Measurements from ENCODE around the gene RSRC1.

RSRC1 gene

GRCh38 chr3:158528076-158528674, 418.3 kb downstream of the RSRC1 start:
- ChIA-PET POLR2A (no interaction called here), CTCF (interaction anchor here (0.9 to 6.6 kb wide), 5 partner anchors 12 to 922 kb away, joined by 3 to 55 read pairs (median 6); no protein-coding TSS in a partner anchor)
- no peak for DNase-seq (ENCODE audit: low read depth, low spot score)
- no peak for TF ChIP-seq CTCF (IDR thresholded peaks at IDR 0.05; ENCODE audit: insufficient read depth, low read length, missing control alignments)
- H3K4me3 ChIP-seq (ENCODE audit: low read depth, low read length) = no peak overlapping the region

DNA sequence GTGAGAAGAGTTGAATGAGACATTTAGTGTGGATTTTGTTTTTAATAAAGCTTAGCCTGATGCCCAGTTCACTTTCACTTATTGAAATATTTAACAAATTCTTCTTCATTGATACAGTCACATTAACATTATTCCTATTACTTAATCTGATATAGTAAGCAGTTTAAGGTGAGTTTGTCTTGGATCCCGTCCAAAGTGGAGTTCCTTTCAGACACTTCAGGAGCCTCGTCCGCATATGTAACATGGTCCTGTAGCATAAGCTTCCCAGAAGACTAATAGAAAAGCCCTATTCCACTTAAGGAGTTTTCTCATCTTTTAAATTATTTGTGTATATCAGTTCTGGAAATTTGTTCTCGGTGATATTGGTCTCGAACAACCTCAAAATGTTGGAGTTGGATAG, 421.4 kb downstream of the RSRC1 start:
- TF ChIP-seq CTCF (IDR thresholded peaks at IDR 0.05; ENCODE audit: insufficient read depth, low read length, missing control alignments) = no peak
- ChIA-PET POLR2A (no interaction called here), CTCF (interaction anchor here (0.6 to 6.6 kb wide), 12 partner anchors 9 to 999 kb away, joined by 3 to 55 read pairs (median 4); partner anchors contain the start of gene RSRC1)
- no peak for DNase-seq (ENCODE audit: low read depth, low spot score)
- no peak overlapping the region for H3K4me3 ChIP-seq (ENCODE audit: low read depth, low read length)

GRCh38 chr3:158532099-158532734, 422.3 kb downstream of the RSRC1 start:
- ChIA-PET CTCF (interaction anchor here (0.9 to 6.6 kb wide), 11 partner anchors 8 to 1000 kb away, joined by 3 to 55 read pairs (median 4); partner anchors contain the start of gene RSRC1), POLR2A (no interaction called here)
- TF ChIP-seq CTCF (IDR thresholded peaks at IDR 0.05; ENCODE audit: insufficient read depth, low read length, missing control alignments) = peak; percentile 55
- no peak overlapping the region for H3K4me3 ChIP-seq (ENCODE audit: low read depth, low read length)
- no peak for DNase-seq (ENCODE audit: low read depth, low spot score)

DNA sequence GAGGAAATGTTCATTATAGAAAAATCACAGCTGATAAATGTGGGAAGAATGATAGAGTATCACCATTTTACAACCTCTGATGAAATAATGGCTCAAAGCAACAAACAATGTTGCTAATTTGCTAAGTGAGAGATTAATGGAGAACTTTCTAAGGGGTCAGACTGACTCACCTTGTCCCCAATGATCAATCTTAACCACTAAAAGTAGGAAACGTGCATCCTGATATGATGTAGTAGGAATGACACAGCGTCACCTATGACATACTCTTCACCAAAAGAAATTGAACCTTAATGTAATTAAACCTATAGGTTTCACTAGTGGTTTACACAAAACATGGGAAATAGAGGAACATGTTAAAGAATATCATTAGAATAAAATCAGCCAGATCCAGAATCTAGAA, 426.0 kb downstream of the RSRC1 start:
- no peak overlapping the region for H3K4me3 ChIP-seq (ENCODE audit: low read depth, low read length)
- no peak for TF ChIP-seq CTCF (IDR thresholded peaks at IDR 0.05; ENCODE audit: insufficient read depth, low read length, missing control alignments)
- CTCF ChIA-PET = interaction anchor here (1.9 kb wide), 1 partner anchor 256 kb away, joined by 10 read pairs; no protein-coding TSS in a partner anchor
- no peak for DNase-seq (ENCODE audit: low read depth, low spot score)
- POLR2A ChIA-PET = no interaction called here

- CTCF ChIA-PET = interaction anchor here (0.6 to 5.2 kb wide), 36 partner anchors 8 to 1007 kb away, joined by 3 to 91 read pairs (median 5); partner anchors contain the start of genes GFM1, MFSD1 and MLF1
- peak; percentile 52 for TF ChIP-seq CTCF (IDR thresholded peaks at IDR 0.05; ENCODE audit: insufficient read depth, low read length, missing control alignments)
- DNase-seq (ENCODE audit: low read depth, low spot score) = no peak
- H3K4me3 ChIP-seq (ENCODE audit: low read depth, low read length) = no peak overlapping the region
- POLR2A ChIA-PET = no interaction called here
Measured at GRCh38 chr3:158539414-158540014, 429.6 kb downstream of the RSRC1 start.

DNA sequence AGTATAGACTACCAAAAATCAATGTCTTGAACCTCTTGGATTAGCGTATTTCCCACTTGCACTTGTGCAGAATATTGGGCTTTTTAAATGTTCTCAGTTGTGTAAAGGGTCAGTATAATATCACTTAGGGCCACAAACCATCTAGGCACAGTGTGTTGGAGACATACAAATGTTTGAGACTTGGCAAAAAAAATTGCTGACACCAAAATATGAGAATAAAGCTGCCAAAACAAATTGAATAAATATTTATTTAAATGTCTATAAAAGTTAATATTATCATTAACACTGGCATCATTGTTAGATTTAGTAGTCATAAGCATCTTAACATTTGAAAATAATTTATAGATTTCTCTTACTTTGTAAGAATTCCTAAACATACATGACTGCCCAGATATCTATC, 430.2 kb downstream of the RSRC1 start:
- DNase-seq (ENCODE audit: low read depth, low spot score) = no peak
- no peak for TF ChIP-seq CTCF (IDR thresholded peaks at IDR 0.05; ENCODE audit: insufficient read depth, low read length, missing control alignments)
- no peak overlapping the region for H3K4me3 ChIP-seq (ENCODE audit: low read depth, low read length)
- CTCF ChIA-PET = interaction anchor here (0.6 to 5.2 kb wide), 28 partner anchors 11 to 1008 kb away, joined by 3 to 91 read pairs (median 6); partner anchors contain the start of genes GFM1, MFSD1 and MLF1
- POLR2A ChIA-PET = no interaction called here

Data from AG04449 (cell line).